Activated B cell treated with CpG ODN at 0.5 μM for 24 hours (primary cell): ENCODE measurements around the gene PPIL4. TPM values are rescaled to one million over a fixed set of nuclear protein-coding genes. Genes with fewer than 3 reads are reported as not detected.
A peak's percentile ranks its signal among the peaks of the same experiment; 100 is the strongest.
"Not testable (repeated sequence)": the region's sequence is repeated elsewhere in the genome, so short reads cannot be mapped to it uniquely, and the experiment has no call there.

Experiments used
- ATAC-seq: fragments of 200-7000 bp; cut with Tn5 transposase; one replicate; pipeline ENCODE4 v1.10.0; 2021; ENCODE audit warnings: low read depth, mild to moderate bottlenecking, moderate library complexity
- CTCF ChIA-PET: fragments of 350-600 bp; sonication (Branson Sonifier 250); formaldehyde crosslinking; loops from one replicate; lab custom pipeline; 2021; ENCODE audit warnings: antibody characterized with exemption; lab: Charles Lee
- POLR2A ChIA-PET: fragments of 350-600 bp; sonication (Branson Sonifier 250); formaldehyde crosslinking; loops from one replicate; lab custom pipeline; 2021; ENCODE audit warnings: antibody characterized with exemption; lab: Charles Lee
- DNase-seq: peaks from one replicate; pipeline ENCODE4 v3.0.0; 2022
- H3K27ac Mint-ChIP-seq: one replicate; pipeline ENCODE4 v1.8.0; 2020; ENCODE audit warnings: mixed read lengths
- H3K27me3 Mint-ChIP-seq: one replicate; pipeline ENCODE4 v1.8.0; 2021; ENCODE audit warnings: mixed read lengths
- H3K36me3 Mint-ChIP-seq: one replicate; pipeline ENCODE4 v1.8.0; 2021; ENCODE audit warnings: low read depth, mixed read lengths
- H3K4me1 Mint-ChIP-seq: one replicate; pipeline ENCODE4 v1.8.0; 2021; ENCODE audit warnings: mixed read lengths
- H3K4me3 Mint-ChIP-seq: one replicate; pipeline ENCODE4 v1.8.0; 2020; ENCODE audit warnings: mild to moderate bottlenecking, mixed read lengths
- H3K9me3 Mint-ChIP-seq: one replicate; pipeline ENCODE4 v1.8.0; 2020; ENCODE audit warnings: mixed read lengths
- intact Hi-C: fragments of 100-400 bp; cut with micrococcal nuclease; formaldehyde crosslinking; loops from one replicate; pipeline ENCODE4 v1.15.1; 2024
- total RNA-seq: library from RNA; stranded (reverse); gene quantifications from 2 replicates; pipeline ENCODE4 v1.2.3, GENCODE V29; 2022
- TF ChIP-seq, protein P1 (sequence below): fragments of 200-600 bp; IDR thresholded peaks from one replicate; pipeline ENCODE4 v1.8.0; 2022; ENCODE audit warnings: antibody characterized with exemption, mild to moderate bottlenecking

The PPIL4 gene
- total RNA-seq, 1 donor from 2014 or later, result 24.0 TPM

DNA sequence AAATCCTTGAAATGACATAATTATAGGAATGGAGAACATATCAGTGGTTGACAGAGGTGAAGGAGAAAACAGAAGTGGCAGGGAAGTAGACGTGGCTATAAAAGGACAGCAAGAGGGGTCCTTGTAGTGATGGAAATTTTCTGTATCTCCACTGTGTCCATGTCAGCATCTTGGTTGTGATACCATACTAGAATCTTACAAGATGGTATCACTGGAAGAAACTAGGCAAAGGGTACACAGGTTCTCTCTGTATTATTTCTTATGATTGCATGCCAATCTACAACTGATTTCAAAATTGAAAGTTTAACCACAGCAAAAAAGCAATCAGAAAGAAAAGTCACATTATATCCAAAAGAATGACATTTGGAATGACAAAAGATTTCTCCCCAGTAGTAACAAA lies 44.6 kb downstream of the PPIL4 start:
- H3K27ac Mint-ChIP-seq, result peak overlapping the region; percentile 35
- POLR2A ChIA-PET, result no interaction called here
- peaks cover 42% of the 10 kb centered on the region for H3K4me1 Mint-ChIP-seq
- no peak overlapping the region for H3K4me3 Mint-ChIP-seq
- H3K36me3 Mint-ChIP-seq, result peaks cover 29% of the 10 kb centered on the region
- intact Hi-C loops, result no loop called here
- DNase-seq (no peak), ATAC-seq (no peak)
- no peaks in the 10 kb centered on the region for H3K9me3 Mint-ChIP-seq
- no peaks in the 10 kb centered on the region for H3K27me3 Mint-ChIP-seq
- TF ChIP-seq, protein P1, sequence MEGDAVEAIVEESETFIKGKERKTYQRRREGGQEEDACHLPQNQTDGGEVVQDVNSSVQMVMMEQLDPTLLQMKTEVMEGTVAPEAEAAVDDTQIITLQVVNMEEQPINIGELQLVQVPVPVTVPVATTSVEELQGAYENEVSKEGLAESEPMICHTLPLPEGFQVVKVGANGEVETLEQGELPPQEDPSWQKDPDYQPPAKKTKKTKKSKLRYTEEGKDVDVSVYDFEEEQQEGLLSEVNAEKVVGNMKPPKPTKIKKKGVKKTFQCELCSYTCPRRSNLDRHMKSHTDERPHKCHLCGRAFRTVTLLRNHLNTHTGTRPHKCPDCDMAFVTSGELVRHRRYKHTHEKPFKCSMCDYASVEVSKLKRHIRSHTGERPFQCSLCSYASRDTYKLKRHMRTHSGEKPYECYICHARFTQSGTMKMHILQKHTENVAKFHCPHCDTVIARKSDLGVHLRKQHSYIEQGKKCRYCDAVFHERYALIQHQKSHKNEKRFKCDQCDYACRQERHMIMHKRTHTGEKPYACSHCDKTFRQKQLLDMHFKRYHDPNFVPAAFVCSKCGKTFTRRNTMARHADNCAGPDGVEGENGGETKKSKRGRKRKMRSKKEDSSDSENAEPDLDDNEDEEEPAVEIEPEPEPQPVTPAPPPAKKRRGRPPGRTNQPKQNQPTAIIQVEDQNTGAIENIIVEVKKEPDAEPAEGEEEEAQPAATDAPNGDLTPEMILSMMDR, result no peak
- CTCF ChIA-PET, result no interaction called here

DNA sequence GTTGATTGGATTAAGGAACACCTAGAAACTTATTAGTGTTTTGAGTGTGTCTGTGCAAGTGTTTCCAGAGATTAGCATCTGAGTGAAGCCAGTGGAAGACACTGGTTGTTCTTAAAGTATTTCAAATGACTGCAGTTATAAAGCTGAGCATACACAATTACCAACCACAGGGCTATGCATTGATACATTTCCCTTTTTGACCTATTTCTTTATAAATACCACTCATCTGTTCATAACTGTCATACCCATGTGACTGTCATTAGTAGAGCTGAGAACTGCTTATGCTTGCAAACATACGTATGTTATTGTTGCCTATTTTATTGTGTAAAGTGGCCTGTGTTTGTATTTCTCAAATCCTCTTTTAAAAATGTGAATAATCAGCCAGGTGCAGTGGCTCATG lies 45.7 kb downstream of the PPIL4 start:
- TF ChIP-seq, protein P1, result no peak
- Mint-ChIP-seq H3K9me3 (no peaks in the 10 kb centered on the region), H3K27ac (peak overlapping the region; percentile 44), H3K36me3 (peaks cover 19% of the 10 kb centered on the region), H3K4me3 (no peak overlapping the region), H3K27me3 (no peaks in the 10 kb centered on the region), H3K4me1 (peaks cover 51% of the 10 kb centered on the region)
- no peak for ATAC-seq
- intact Hi-C loops, result no loop called here
- POLR2A ChIA-PET, result interaction anchor here (0.7 to 1.0 kb wide), 4 partner anchors 11 to 32 kb away, joined by 3 to 7 read pairs (median 4); partner anchors contain the start of gene ZC3H12D
- no peak for DNase-seq
- CTCF ChIA-PET, result no interaction called here

DNA sequence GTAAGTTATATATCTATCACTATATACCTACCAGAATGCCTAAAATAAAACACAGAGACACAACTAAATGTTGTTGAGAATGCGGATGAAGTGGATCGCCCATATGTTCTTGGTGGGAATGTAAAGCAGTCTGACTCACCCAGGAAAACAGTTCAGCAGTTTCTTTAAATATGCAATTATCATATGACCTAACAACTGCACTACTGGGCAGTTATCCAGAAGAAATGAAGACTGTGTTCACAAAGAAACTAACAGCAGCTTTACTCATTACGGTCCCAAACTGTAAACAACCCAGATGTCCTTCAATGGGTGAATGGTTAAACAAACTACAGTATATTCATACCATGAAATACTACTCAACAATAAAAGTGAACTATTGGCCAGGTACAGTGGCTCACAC lies 46.8 kb downstream of the PPIL4 start:
- ChIA-PET POLR2A (interaction anchor here (1.0 to 1.6 kb wide), 6 partner anchors 11 to 19 kb away, joined by 3 to 11 read pairs (median 4); partner anchors contain the start of gene ZC3H12D), CTCF (interaction anchor here (1.1 kb wide), 1 partner anchor 18 kb away, joined by 3 read pairs; no protein-coding TSS in a partner anchor)
- Mint-ChIP-seq H3K27ac (peak overlapping the region; percentile 87), H3K4me1 (peaks cover 61% of the 10 kb centered on the region), H3K9me3 (no peaks in the 10 kb centered on the region), H3K36me3 (peaks cover 12% of the 10 kb centered on the region), H3K27me3 (no peaks in the 10 kb centered on the region), H3K4me3 (no peak overlapping the region)
- ATAC-seq (no peak), DNase-seq (no peak)
- intact Hi-C loops, result no loop called here
- TF ChIP-seq, protein P1, result no peak

DNA sequence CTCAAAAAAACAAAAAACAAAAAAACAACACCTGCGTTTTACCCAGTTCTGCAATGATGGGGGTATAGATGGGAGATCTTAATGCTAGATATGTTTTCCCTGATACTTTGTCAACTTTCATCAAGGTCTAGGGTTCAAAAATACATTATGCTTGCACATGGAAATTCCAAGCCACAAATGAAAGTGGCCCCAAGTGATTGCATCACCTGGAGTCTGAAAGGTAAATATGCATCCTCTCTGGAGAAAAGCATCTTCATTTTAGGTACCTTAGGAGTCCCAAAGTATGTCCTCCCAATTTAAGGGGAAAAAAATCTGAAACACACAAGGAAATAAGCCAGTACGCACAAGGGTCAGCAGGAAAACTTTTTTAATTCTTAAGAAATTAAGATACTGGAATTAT lies 48.5 kb downstream of the PPIL4 start:
- TF ChIP-seq, protein P1, result no peak
- peak overlapping the region; percentile 87 for H3K27ac Mint-ChIP-seq
- ChIA-PET POLR2A (interaction anchor here (1.0 to 5.0 kb wide), 6 partner anchors 13 to 29 kb away, joined by 3 to 53 read pairs (median 4); no protein-coding TSS in a partner anchor), CTCF (interaction anchor here (1.0 to 1.4 kb wide), 2 partner anchors 17 to 20 kb away, joined by 3 to 4 read pairs; no protein-coding TSS in a partner anchor)
- H3K4me1 Mint-ChIP-seq, result peaks cover 75% of the 10 kb centered on the region
- peaks cover 7% of the 10 kb centered on the region for H3K36me3 Mint-ChIP-seq
- H3K9me3 Mint-ChIP-seq, result no peaks in the 10 kb centered on the region
- no peak for DNase-seq
- intact Hi-C loops, result no loop called here
- no peak overlapping the region for H3K4me3 Mint-ChIP-seq
- ATAC-seq, result no peak
- no peaks in the 10 kb centered on the region for H3K27me3 Mint-ChIP-seq

DNA sequence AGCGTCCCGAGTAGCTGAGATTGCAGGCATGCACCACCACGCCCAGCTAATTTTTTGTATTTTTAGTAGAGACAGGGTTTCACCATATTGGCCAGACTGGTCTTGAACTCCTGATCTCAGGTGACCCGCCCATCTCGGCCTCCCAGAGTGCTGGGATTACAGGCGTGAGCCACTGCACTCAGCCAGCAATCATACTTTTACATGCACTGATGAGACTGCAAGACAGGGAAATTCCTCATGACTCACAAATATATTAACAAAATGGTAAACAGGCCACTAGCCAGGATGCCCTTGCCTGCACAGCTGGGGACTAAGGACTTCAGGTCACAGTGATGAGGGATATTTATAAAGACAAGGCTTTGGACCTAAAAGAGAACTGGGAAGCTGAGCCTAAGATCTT lies 49.2 kb downstream of the PPIL4 start:
- peak; percentile 70 for ATAC-seq
- H3K27me3 Mint-ChIP-seq, DNase-seq, H3K36me3 Mint-ChIP-seq, H3K9me3 Mint-ChIP-seq: not testable (repeated sequence)
- Mint-ChIP-seq H3K4me1 (peaks cover 80% of the 10 kb centered on the region), H3K27ac (peak overlapping the region; percentile 87), H3K4me3 (peak overlapping the region; percentile 51)
- POLR2A ChIA-PET, result interaction anchor here (0.6 to 5.0 kb wide), 10 partner anchors 13 to 381 kb away, joined by 3 to 53 read pairs (median 4); partner anchors contain the start of gene TAB2
- intact Hi-C loops, result loop anchor here (1.0 kb wide), 1 partner anchor 21 kb away; no protein-coding TSS in a partner anchor
- CTCF ChIA-PET, result interaction anchor here (1.0 to 1.4 kb wide), 2 partner anchors 17 to 21 kb away, joined by 3 to 4 read pairs; no protein-coding TSS in a partner anchor

DNA sequence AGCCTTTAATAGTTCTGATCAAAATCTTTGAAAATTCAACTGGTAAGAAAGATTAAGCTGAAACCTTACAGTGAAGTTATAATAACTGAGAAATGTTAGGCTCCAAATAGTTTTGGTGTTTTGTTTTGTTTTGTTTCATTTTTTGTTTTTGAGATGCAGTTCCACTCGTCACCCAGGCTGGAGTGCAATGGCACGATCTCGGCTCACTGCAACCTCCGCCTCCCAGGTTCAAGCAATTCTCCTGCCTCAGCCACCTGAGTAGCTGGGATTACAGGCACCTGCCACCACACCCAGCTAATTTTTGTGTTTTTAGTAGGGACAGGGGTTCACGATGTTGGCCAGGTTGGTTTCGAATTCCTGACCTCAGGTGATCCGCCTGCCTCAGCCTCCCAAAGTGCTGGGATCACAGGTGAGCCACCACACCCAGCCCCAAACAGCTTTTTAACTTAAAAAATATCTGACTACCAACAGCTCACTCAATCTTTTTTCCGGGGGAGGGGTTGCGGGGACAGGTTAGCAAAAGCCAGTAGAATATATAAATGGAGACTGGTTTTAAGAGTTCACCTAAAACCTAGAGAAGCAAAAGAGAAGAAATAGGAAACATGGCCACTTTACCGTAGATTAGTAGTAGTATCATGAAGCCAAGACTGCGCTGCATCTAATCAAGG lies 50.4 kb downstream of the PPIL4 start:
- intact Hi-C loops, result loop anchor here (1.0 kb wide), 4 partner anchors 10 to 51 kb away; partner anchors contain the start of genes PPIL4 and ZC3H12D
- ChIA-PET POLR2A (interaction anchor here (0.6 to 5.0 kb wide), 16 partner anchors 8 to 975 kb away, joined by 3 to 53 read pairs (median 4); partner anchors contain the start of genes PCMT1, PPIL4 and TAB2), CTCF (interaction anchor here (0.6 to 1.8 kb wide), 2 partner anchors 15 to 21 kb away, joined by 4 to 13 read pairs; no protein-coding TSS in a partner anchor)
- H3K36me3 Mint-ChIP-seq, H3K9me3 Mint-ChIP-seq, DNase-seq, H3K27me3 Mint-ChIP-seq, ATAC-seq: not testable (repeated sequence)
- H3K27ac Mint-ChIP-seq, result peak overlapping the region; percentile 87
- peak overlapping the region; percentile 51 for H3K4me3 Mint-ChIP-seq
- peaks cover 84% of the 10 kb centered on the region for H3K4me1 Mint-ChIP-seq

DNA sequence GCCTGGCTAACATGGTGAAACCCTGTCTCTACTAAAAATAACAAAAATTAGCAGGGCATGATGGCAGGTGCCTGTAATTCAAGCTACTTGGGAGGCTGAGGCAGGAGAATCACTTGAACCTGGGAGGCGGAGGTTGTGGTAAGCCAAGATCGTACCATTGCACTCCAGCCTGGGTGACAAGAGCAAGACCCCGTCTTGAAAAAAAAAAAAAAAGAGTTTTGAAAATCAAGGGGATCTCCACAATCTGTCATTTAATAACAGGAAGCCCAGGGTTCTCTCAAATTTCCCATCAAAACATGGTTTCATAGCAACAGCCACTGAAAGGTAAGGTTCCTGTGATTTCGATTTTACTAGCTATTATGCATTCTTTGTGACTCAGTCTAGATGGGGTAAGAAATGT lies 51.0 kb downstream of the PPIL4 start:
- ChIA-PET POLR2A (interaction anchor here (0.7 to 5.0 kb wide), 15 partner anchors 9 to 593 kb away, joined by 3 to 53 read pairs (median 4); partner anchors contain the start of genes PCMT1 and PPIL4), CTCF (interaction anchor here (0.6 to 1.8 kb wide), 2 partner anchors 15 to 22 kb away, joined by 4 to 13 read pairs; no protein-coding TSS in a partner anchor)
- H3K36me3 Mint-ChIP-seq, DNase-seq, H3K27me3 Mint-ChIP-seq, H3K9me3 Mint-ChIP-seq: not testable (repeated sequence)
- H3K4me3 Mint-ChIP-seq, result peak overlapping the region; percentile 51
- H3K27ac Mint-ChIP-seq, result peak overlapping the region; percentile 87
- H3K4me1 Mint-ChIP-seq, result peaks cover 85% of the 10 kb centered on the region
- intact Hi-C loops, result loop anchor here (1.0 kb wide), 3 partner anchors 10 to 51 kb away; partner anchors contain the start of genes PPIL4 and ZC3H12D
- peak; percentile 75 for ATAC-seq
